Measurements from ENCODE around the gene CCDC195.
A peak's percentile ranks its signal among the peaks of the same experiment; 100 is the strongest.
"Not testable (repeated sequence)": the region's sequence is repeated elsewhere in the genome, so short reads cannot be mapped to it uniquely, and the experiment has no call there.

Gene CCDC195

GRCh38 chr2:224690868-224691267 lies 25.3 kb downstream of the CCDC195 start:
- no peak for DNase-seq (ENCODE audit: low spot score)

- peak; percentile 70 for DNase-seq (ENCODE audit: low spot score)
These were observed 26.6 kb downstream of the CCDC195 start for GRCh38 chr2:224689539-224689938.

DNA sequence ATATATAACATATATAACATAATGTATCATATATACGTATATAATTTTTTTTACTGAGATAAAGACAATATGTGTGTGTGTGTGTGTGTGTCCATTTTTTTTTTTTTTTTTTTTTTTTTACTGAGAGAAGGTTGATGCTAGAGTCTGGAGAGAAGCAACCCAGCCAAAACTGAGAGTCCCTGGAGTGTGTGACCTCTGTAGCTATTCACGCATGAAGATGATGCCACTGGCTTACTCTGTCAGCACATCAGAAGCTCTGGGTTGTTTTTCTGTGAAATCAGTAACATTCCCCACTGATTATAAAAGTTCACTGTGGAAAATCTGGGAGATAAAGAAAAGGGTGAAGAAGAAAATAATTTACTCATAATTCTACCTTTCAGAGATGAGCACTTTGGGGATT lies 27.2 kb downstream of the CCDC195 start:
- no peak for DNase-seq (ENCODE audit: low spot score)

GRCh38 chr2:224687156-224687555 lies 29.0 kb downstream of the CCDC195 start:
- DNase-seq (ENCODE audit: low spot score): no peak

GRCh38 chr2:224685121-224685520 lies 31.0 kb downstream of the CCDC195 start:
- DNase-seq (ENCODE audit: low spot score): no peak

GRCh38 chr2:224682134-224682533 lies 34.0 kb downstream of the CCDC195 start:
- no peak for DNase-seq (ENCODE audit: low spot score)

GRCh38 chr2:224671731-224672130 lies 44.4 kb downstream of the CCDC195 start:
- DNase-seq (ENCODE audit: low spot score): no peak

DNA sequence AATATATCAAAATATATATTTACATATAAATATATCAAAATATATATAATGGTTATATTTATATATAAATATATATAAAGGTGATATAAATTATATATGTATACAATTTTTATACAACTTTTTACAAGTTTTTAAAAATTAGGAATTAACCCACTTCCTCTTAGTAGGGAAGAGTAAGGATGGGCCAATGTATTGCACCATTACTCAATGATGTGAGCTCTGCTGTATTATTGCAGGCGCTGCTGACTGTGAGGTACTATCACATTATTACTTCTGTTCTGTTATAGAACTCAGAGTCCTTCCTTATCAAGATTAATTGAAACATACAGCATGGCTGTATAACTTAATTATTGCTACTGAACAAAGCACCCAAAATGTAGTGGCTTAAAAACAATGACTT lies 46.0 kb downstream of the CCDC195 start:
- DNase-seq (ENCODE audit: low spot score): no peak

GRCh38 chr2:224669449-224669848 lies 46.7 kb downstream of the CCDC195 start:
- no peak for DNase-seq (ENCODE audit: low spot score)

DNA sequence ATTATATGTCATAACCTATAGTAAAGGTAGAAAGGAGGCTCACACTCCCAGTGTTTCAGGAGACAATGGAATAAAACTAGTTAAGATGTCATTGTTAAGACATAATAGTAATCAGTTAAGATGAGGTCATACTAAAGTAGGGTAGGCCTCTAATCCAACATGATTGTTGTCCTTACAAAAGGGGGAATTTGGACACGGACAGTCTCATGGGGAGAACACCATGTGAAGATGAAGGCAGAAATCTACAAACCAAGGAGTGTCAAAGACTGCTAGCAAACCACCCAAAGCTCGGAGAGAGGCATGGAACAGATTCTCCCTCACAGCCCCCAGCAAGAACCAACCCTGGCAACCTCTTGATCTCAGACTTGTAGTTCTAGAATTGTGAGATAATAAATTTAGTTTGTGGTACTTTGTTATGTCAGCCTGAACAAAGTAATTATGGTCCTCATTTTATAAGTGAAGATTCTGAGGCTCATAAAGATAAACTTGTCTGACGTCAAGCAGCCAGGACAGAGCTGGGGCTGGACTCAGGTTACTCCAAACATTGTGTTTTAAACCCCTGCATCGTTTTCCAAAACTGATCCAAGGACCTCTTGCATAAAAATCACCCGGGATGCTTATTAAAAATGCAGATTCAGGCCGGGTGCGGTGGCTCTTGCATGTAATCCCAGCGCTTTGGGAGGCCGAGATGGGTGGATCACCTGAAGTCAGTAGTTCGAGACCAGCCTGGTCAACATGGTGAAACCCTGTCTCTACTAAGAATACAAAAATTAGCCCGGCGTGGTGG lies 47.8 kb downstream of the CCDC195 start:
- DNase-seq (ENCODE audit: low spot score): no peak

DNA sequence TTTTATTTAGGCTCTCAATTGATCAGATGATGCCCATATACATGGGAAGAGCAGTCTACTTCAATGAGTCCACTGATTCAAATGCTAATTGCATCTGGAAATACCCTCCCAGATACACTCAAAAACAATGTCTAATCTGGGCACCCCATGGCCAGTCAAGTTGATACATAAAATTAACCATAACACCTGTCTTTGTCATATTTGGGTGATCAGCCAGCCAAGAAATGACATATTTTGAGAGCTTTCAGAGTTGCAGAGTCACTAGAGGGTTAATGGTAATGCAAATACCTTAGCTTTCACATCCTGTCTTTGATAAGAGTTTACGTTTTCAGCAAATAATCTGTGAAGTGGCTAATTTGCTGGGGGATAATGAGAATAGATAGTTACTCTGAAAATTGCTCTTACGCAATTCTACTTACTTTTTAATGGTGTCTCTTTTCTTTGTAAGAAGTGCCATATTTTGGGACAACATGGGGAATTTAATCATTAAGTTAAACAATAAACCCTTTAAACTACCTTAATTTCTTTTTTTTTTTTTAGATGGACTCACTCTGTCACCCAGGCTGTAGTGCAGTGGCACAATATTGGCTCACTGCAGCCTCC lies 49.1 kb downstream of the CCDC195 start:
- no peak for DNase-seq (ENCODE audit: low spot score)

DNA sequence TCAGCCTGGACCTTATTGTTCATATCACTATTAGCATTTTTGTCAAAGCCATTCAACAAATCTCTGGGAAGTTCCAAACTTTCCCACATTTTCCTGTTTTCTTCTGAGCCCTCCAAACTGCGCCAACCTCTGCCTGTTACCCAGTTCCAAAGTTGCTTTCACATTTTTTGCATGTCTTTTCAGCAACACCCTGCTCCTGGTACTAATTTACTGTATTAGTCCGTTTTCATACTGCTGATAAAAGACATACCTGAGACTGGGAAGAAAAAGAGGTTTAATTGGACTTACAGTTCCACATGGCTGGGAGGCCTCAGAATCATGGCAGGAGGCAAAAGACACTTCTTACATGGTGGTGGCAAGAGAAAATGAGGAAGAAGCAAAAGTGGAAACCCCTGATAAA lies 52.8 kb downstream of the CCDC195 start:
- not testable (repeated sequence) for DNase-seq (ENCODE audit: low spot score)

- not testable (repeated sequence) for DNase-seq (ENCODE audit: low spot score)
These were observed 54.5 kb downstream of the CCDC195 start for GRCh38 chr2:224661708-224662107.

GRCh38 chr2:224659714-224660113 lies 56.5 kb downstream of the CCDC195 start:
- DNase-seq (ENCODE audit: low spot score): no peak

- no peak for DNase-seq (ENCODE audit: low spot score)
These were observed 57.3 kb downstream of the CCDC195 start for GRCh38 chr2:224658780-224659405.

DNA sequence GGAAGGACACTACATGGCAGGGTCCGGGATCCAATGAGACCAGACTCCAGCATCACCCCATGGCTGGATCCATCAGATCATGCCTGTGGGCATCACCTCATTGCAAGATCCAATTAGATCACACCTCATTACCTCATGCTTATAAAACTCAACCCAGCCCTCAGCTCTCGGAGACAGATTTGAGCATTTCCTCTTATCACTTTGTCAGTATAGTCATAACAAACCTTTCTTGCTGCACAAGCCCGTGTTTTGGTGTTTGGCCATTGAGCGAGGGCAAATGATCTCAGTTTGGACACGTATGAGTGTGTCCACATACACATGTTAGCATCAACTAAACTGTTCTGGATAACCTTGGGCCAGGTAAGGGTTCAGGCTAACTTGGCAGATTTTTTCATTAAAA lies 58.8 kb downstream of the CCDC195 start:
- DNase-seq (ENCODE audit: low spot score): no peak

GRCh38 chr2:224655006-224655537 lies 61.1 kb downstream of the CCDC195 start:
- DNase-seq (ENCODE audit: low spot score): no peak
